SK-N-SH (cell line): ENCODE data around the gene ABHD15.

Source experiments
- CTCF ChIP-seq: fragments of 200-600 bp; sonication (generic); IDR thresholded peaks from 2 replicates; pipeline ENCODE4 v1.6.1; 2017; ENCODE audit warnings: antibody characterized with exemption, mild to moderate bottlenecking, moderate library complexity
- EP300 ChIP-seq, 2 experiments: IDR thresholded peaks; 2 replicates each; pipeline versions ENCODE4 v1.4.0 to v1.6.1; 2012; ENCODE audit warnings: borderline replicate concordance in 1 of 2, low read depth in 1 of 2, low read length in 1 of 2
- FOXM1 ChIP-seq: IDR thresholded peaks from 2 replicates; pipeline ENCODE4 v1.4.0; 2012; ENCODE audit warnings: low read depth, mild to moderate bottlenecking
- JUND ChIP-seq: IDR thresholded peaks from 2 replicates; pipeline ENCODE4 v1.4.0; 2012
- MXI1 ChIP-seq: IDR thresholded peaks from 2 replicates; pipeline ENCODE4 v1.6.1; 2012; ENCODE audit warnings: mild to moderate bottlenecking, low read depth, low read length, improper control_type of control experiment
- NFIC ChIP-seq: IDR thresholded peaks from 2 replicates; pipeline ENCODE4 v1.4.0; 2012; ENCODE audit warnings: borderline replicate concordance
- POLR2AphosphoS5 ChIP-seq: IDR thresholded peaks from 2 replicates; pipeline ENCODE4 v1.6.1; 2012; ENCODE audit warnings: low read depth, low read length
- RCOR1 ChIP-seq: fragments of 150-350 bp; IDR thresholded peaks from 2 replicates; pipeline ENCODE4 v1.6.1; 2017; ENCODE audit warnings: antibody characterized with exemption, low read length
- SIN3A ChIP-seq: IDR thresholded peaks from 2 replicates; pipeline ENCODE4 v1.6.1; 2012; ENCODE audit warnings: low read depth, mild to moderate bottlenecking, low read length, moderate library complexity, borderline replicate concordance
- TAF1 ChIP-seq: IDR thresholded peaks from 2 replicates; pipeline ENCODE4 v1.6.1; 2012; ENCODE audit warnings: low read depth, mild to moderate bottlenecking, low read length, moderate library complexity, borderline replicate concordance
- YY1 ChIP-seq: IDR thresholded peaks from 2 replicates; pipeline ENCODE4 v1.4.0; 2012; ENCODE audit warnings: low read depth, mild to moderate bottlenecking
- ZBTB33 ChIP-seq: IDR thresholded peaks from 2 replicates; pipeline ENCODE4 v1.4.0; 2012; ENCODE audit warnings: low read depth, borderline replicate concordance

- TF ChIP-seq CTCF (no peak), EP300 (IDR thresholded peaks at IDR 0.05; ENCODE audit: borderline replicate concordance in 1 of 2, low read depth in 1 of 2, low read length in 1 of 2) (no peak), YY1 (no peak), JUND (no peak), ZBTB33 (no peak), SIN3A (no peak), TAF1 (no peak), RCOR1 (no peak), POLR2AphosphoS5 (no peak), FOXM1 (no peak), MXI1 (no peak), NFIC (no peak)
Measured at GRCh38 chr17:29510953-29511352, 55.9 kb downstream of the ABHD15 start.
